ENCODE data around the gene JARID2. TPM values are rescaled to one million over a fixed set of nuclear protein-coding genes. Genes with fewer than 3 reads are reported as not detected.

Gene JARID2
- polyA plus RNA-seq, 3 donors, result 2.0 to 7.0 (median 3.8) TPM

GRCh38 chr6:15473174-15473573, 227.3 kb downstream of the JARID2 start:
- WGBS, 3 donors, result 72 to 85% (median 80%) methylated on average over 6 to 7 of the region's 7 CpGs
- H3K27ac ChIP-seq (ENCODE audit: low read depth, low read length), result no peak overlapping the region

GRCh38 chr6:15473741-15474161, 227.9 kb downstream of the JARID2 start:
- 51 to 78% (median 53%) methylated on average over 6 of the region's 6 CpGs for WGBS, 3 donors
- H3K27ac ChIP-seq (ENCODE audit: low read depth, low read length), result no peak overlapping the region

GRCh38 chr6:15474196-15474595, 228.3 kb downstream of the JARID2 start:
- WGBS, 3 donors, result 60 to 98% (median 61%) methylated on average over 2 of the region's 2 CpGs
- H3K27ac ChIP-seq (ENCODE audit: low read depth, low read length), result no peak overlapping the region

- WGBS, 3 donors, result 67 to 83% (median 69%) methylated on average over 6 of the region's 6 CpGs
- no peak overlapping the region for H3K27ac ChIP-seq (ENCODE audit: low read depth, low read length)
These were observed 229.4 kb downstream of the JARID2 start for GRCh38 chr6:15475261-15475660.

GRCh38 chr6:15475872-15476271, 230.0 kb downstream of the JARID2 start:
- WGBS, 3 donors, result 66 to 82% (median 76%) methylated on average over 4 of the region's 4 CpGs

DNA sequence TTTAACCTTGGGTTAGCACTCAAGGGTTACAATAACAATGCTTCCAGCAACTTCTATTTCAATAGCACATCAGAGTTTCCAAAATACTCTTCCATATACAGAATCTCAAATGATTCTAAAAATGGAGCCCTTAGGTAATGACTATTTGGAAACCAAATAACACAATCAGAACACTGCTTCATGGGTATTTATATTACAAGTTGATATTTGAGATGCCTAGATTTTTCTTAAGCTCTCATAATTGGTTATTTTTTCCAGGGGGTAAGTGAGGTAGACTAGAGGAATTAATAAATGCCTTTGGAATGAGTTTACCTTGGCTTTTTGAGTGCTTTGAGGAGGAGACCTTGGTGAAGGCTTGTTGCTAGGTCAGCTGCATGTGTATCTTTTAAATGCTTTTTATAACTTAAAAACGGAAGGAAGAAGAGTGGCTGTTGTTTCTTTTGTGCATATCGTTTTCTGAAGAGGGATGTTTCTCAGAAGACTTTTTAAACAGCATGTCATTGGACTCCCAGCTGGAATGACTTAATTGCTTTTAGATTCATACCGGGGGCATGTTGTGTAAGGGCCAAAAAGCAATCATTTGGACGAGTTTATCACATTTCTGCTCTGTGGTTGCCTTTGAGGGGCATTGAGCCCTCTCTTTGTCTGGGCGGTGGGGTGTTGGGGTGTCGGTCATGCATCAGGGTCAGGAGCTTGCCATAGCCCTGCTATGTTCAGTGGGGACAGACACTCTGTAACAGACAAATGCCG, 230.9 kb downstream of the JARID2 start:
- 51 to 62% (median 57%) methylated on average over 7 of the region's 7 CpGs for WGBS, 3 donors
- no peak overlapping the region for H3K27ac ChIP-seq (ENCODE audit: low read depth, low read length)

More at GRCh38 chr6:15475872-15476271, 230.0 kb downstream of the JARID2 start:
- H3K27ac ChIP-seq (ENCODE audit: low read depth, low read length), result no peak overlapping the region

- no peak overlapping the region for H3K27ac ChIP-seq (ENCODE audit: low read depth, low read length)
- 54 to 79% (median 55%) methylated on average over 5 of the region's 5 CpGs for WGBS, 3 donors
These were observed 231.9 kb downstream of the JARID2 start for GRCh38 chr6:15477746-15478145.

DNA sequence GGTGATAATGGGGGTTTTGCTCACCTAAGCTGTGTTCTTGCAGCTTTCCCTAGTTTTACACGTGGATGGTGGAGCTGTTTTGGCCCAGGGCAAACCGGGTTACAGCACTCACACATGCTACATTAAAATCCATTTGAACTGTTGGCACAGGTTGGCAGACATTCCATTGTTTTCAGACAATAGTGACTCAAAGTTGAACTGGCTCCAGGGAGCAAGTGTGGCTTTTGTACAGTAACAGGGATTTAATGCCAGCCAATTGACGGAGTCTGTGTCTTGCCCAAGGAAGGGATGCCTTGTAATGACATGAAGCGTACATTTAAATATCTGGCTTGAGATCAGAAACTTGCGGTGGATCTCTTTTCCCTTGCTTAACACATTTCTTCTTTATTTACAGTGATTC, 233.9 kb downstream of the JARID2 start:
- no peak overlapping the region for H3K27ac ChIP-seq (ENCODE audit: low read depth, low read length)
- WGBS, 3 donors, result 67 to 78% (median 70%) methylated on average over 5 of the region's 5 CpGs

DNA sequence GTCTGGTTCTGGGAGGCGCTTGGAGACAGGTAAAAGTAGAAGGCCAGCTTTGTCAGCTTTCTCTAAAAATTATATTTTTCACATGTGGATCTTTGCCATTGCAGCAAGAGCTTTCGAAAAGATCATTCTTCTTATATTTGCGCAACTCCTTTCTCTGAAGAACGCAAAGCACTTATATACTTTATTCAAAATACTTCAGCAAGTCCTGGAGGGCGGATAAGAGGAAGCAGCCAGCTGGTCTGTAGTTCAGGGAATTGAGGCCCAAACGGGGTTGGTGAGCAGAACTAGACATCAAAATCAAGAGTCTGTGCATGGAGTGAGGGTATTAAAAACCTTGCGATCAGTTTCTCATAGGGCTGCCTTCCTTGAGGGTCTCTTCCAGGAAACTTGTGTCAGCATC, 234.7 kb downstream of the JARID2 start:
- no peak overlapping the region for H3K27ac ChIP-seq (ENCODE audit: low read depth, low read length)
- 66 to 80% (median 67%) methylated on average over 7 of the region's 7 CpGs for WGBS, 3 donors

DNA sequence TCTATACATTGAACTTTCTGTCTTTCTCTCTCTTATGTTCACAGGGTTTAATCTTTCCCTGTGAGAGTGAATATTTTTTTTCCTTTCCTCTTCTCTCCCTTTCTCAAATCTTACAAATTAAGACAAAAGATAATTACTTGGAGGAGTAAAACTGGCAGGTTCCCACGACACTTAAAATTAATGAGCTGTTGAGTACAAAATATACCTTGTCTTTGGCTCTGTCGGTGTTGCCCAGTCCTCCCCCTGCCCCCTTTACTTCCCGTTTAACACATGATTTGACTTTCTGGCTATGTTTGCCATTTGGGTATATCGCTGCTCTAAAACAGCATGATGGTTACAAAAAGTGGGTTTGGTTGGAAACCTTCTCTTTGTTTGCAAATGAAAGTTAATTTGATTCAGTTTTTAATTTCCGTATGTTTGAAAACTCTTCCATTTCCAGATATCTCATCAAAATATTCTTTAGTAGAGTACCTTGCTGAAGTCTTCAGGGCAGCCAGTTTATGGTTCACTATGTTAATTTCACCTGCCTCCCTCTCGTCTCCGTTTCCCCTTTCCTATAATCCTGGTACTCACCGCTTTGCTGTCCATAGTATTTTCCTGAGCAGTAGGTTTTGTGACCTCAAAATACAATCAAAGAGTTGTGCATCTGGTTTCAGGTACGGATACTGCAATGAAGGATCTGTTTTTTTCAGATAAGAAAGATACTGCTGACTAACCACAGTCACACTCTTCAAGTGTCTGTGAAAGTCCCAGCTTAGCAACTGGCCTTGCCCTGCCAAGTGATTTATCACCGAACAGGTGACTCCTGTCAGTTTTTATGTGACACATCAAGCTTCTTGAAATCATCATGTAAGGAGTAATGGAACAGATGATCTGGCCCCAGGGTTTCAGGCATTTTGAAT, 235.8 kb downstream of the JARID2 start:
- 63 to 78% (median 67%) methylated on average over 10 of the region's 10 CpGs for WGBS, 3 donors
- no peak overlapping the region for H3K27ac ChIP-seq (ENCODE audit: low read depth, low read length)

- 97 to 100% (median 97%) methylated on average over 1 of the region's 1 CpG for WGBS, 3 donors
- no peak overlapping the region for H3K27ac ChIP-seq (ENCODE audit: low read depth, low read length)
These were observed 237.2 kb downstream of the JARID2 start for GRCh38 chr6:15483060-15483459.

DNA sequence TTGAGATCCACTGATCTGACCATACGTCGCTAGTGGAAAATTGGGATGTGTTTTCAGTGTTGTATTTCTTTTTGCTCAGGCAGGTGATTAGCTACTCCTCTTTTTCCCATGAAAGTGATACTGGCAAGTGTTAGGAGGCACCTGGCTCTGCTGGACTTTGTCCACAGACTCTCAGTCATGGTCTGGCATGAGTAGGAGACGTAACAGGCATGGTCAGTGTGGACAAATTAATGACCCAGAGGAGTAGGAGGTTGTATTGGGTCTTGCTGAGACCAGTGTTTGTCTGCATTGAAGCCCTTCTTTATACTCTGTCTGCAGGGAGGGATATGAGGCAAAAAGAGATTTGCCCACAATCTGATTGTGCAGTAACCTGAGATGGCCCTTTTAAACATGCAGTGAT, 238.3 kb downstream of the JARID2 start:
- H3K27ac ChIP-seq (ENCODE audit: low read depth, low read length), result no peak overlapping the region
- WGBS, 3 donors, result 50 to 96% (median 89%) methylated on average over 3 of the region's 3 CpGs

GRCh38 chr6:15484821-15485220, 239.0 kb downstream of the JARID2 start:
- 87 to 93% (median 88%) methylated on average over 4 of the region's 4 CpGs for WGBS, 3 donors
- no peak overlapping the region for H3K27ac ChIP-seq (ENCODE audit: low read depth, low read length)

DNA sequence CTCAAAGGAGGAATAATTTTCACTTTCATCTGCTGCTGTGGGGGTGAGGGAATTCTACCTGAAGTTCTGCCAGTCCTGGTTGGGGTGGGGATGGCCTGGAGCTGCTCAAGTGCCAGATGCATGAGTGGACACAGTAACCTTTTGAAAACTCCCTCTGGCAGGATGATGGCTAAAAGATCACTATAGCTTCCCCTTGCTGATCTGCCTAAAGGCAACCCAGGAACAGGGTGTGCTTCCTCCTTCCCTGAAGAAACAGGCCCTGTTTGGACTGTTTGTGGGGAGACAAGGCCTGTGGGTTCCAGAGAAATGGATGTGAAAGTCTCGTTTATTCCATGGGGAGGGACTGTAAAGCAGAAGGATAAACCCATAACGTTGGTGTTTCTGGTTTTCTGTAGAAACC, 240.1 kb downstream of the JARID2 start:
- no peak overlapping the region for H3K27ac ChIP-seq (ENCODE audit: low read depth, low read length)
- 65 to 77% (median 77%) methylated on average over 2 of the region's 2 CpGs for WGBS, 3 donors

GRCh38 chr6:15487262-15487661, 241.4 kb downstream of the JARID2 start:
- H3K27ac ChIP-seq (ENCODE audit: low read depth, low read length), result no peak overlapping the region
- 95 to 98% (median 96%) methylated on average over 13 of the region's 13 CpGs for WGBS, 3 donors

GRCh38 chr6:15489261-15489962, 243.5 kb downstream of the JARID2 start:
- 82 to 95% (median 86%) methylated on average over 13 to 14 of the region's 14 CpGs for WGBS, 3 donors
- no peak overlapping the region for H3K27ac ChIP-seq (ENCODE audit: low read depth, low read length)

- no peak overlapping the region for H3K27ac ChIP-seq (ENCODE audit: low read depth, low read length)
- whole genome bisulfite sequencing, 3 donors, result 72 to 87% (median 78%) methylated on average over 11 of the region's 11 CpGs
These were observed 244.6 kb downstream of the JARID2 start for GRCh38 chr6:15490242-15491100.

All from adipose tissue (tissue), 3 donors.